HT1080 (cell line): Measurements from ENCODE around the gene PPP1R13B. TPM values are rescaled to one million over a fixed set of nuclear protein-coding genes. Genes with fewer than 3 reads are reported as not detected.
A peak's percentile ranks its signal among the peaks of the same experiment; 100 is the strongest.

Experiments
- DNase-seq: peaks from one replicate; pipeline ENCODE4 v3.0.0-alpha.2; 2015; ENCODE audit warnings: low read depth
- total RNA-seq: library from RNA; depleted of rRNA; stranded (reverse); fragments of >200 nt; shearing (Covaris generic); gene quantifications from 2 replicates; pipeline ENCODE4 v1.2.3, GENCODE V29; 2014

The PPP1R13B gene
- total RNA-seq, 1 experiment from 2014 or later, result 6.6 TPM

GRCh38 chr14:103732868-103733620, 114.3 kb downstream of the PPP1R13B start:
- DNase-seq, result no peak

GRCh38 chr14:103731916-103732867, 115.2 kb downstream of the PPP1R13B start:
- DNase-seq, result no peak

GRCh38 chr14:103731481-103731880, 115.9 kb downstream of the PPP1R13B start:
- DNase-seq, result no peak

GRCh38 chr14:103730490-103731035, 116.8 kb downstream of the PPP1R13B start:
- DNase-seq, result no peak

GRCh38 chr14:103729496-103730448, 117.6 kb downstream of the PPP1R13B start:
- no peak for DNase-seq

DNA sequence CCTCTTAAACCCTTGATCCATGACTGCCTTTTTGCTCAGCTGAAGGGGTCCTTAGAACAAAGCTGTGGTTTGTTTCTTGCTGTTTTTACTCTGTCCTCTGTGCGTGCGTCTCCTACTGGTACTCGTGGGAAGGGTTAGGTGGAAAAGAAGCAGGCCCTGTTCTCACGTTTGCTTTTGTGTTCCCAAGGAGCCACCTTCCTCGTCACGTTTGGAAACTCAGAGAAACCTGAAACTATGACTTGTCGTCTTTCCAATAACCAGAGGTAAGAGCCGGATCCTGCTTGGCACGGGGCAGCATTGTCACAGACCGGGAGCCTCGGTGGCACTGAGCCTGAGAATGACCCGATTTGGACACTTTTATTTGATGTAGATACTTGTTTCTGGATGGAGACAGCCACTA, 118.7 kb downstream of the PPP1R13B start:
- no peak for DNase-seq

GRCh38 chr14:103728141-103728540, 119.2 kb downstream of the PPP1R13B start:
- no peak for DNase-seq

DNA sequence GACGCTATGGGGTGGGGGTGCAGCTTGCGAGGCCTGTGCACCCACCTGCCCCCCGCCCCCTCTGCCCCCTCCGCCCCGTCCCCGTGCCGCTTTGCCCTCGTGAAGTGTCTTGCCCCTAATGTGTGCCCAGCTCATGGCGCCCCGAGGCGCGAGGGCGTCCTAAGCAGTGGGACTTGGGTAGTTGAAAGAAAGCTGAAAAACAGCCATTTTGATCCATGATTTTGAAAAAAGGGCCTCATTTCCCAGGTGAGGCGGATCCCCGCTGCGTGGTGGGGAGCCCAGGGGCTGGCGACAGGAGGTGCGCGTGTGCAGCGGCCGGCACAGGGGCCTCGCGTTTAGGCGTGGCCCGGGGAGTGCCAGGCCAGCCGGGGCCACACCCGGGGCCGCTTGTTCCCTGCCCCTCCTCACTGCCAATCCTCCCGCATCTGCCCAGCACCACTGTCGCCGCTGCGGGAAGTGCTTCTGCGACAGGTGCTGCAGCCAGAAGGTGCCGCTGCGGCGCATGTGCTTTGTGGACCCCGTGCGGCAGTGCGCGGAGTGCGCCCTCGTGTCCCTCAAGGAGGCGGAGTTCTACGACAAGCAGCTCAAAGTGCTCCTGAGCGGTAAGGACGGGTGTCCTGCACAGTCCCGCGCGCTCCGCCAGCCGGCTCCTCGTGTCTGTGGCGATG, 119.9 kb downstream of the PPP1R13B start:
- no peak for DNase-seq

- no peak for DNase-seq
Observed at GRCh38 chr14:103726474-103726873, 120.9 kb downstream of the PPP1R13B start.

DNA sequence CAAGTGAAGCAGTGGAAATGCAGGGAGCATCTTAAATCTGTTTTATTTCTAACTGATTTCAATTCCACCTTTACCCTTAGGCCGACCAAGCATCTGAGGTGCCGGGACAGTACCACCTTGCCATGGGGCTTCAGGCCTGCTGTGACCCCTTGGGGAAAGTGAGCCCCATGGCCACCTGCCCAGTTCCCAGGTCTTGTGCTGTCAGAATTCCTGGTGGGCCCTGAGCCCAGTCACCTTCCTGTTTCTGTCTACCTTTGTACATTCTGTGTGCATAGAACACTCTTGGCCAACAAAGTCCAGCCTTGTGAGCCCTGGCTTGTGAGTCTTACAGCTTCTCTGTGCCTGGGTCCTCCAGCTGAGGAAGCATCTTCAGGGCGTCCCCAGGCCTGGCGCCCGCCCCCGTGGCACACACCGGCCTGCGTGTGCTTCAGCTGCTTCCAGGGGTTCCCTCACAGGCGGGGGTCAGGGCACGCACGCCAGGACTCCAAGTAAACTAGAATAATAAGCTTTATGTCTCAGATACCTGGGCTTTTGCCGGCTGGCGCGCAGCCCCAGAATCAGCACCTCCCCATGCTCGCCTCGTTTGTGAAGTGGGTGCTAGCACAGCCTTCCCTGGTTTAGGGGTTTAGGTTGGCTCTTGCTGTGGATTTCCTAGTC, 121.5 kb downstream of the PPP1R13B start:
- no peak for DNase-seq

- no peak for DNase-seq
Observed at GRCh38 chr14:103725001-103725682, 122.2 kb downstream of the PPP1R13B start.

GRCh38 chr14:103724116-103724515, 123.3 kb downstream of the PPP1R13B start:
- DNase-seq, result no peak

- no peak for DNase-seq
Observed at GRCh38 chr14:103723748-103724081, 123.7 kb downstream of the PPP1R13B start.

DNA sequence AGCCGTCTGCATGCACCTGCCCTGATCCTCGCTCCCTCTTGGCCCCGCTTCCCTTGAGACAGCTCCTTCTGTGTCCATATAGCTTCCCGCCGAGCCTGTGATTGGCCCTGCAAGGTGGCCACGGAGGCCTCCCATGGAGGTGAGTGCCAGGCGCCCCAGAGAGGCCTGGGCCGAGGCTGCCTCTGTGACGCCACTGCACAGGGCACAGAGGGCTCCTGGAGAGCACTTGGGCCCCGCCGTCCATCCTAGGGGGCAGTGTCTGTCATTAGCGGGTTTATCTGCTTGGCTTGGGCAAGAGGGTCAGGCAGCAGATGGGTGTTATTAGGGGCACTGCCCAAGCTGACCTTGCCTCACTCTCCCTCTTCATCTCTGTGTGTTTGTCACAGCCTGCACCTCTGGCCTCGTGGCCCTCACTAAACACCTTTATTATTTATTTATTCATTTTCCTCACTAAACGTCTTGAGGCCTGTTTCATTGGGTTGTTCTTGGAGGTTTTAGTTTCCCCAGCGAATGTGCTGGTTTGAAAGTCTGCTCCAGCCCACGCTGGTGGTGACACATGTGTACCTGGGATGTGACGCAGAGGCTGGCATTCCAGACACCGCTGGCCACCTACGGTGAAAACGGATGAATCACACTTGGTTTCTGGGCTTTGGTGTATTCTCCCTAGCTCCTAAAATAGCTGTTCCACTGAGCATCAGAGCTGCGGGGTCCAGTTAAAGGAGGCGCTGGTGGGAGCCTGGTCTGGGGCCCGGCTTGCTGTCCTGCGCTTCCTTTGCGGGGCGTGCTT, 125.8 kb downstream of the PPP1R13B start:
- DNase-seq, result peak; percentile 83

GRCh38 chr14:103719751-103720150, 127.6 kb downstream of the PPP1R13B start:
- no peak for DNase-seq

DNA sequence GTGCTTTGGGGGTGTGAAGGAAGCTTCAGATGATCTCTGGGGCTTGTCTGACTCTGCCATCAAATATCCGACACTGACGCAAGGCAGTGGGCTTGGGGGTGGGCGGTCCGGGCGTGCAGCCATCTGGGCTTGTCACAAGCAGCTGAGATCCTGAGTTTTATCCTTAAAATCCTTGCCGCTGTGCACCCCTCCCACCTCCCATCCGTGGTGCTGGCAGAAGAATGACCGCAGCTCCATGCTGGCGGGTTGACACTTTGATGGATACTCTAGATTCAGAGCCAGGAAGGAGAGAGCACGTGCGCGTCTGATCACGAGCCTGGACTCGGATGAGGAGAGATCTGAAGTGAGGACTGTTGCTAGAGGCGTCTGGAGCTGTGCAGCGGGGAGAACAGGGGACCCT, 128.8 kb downstream of the PPP1R13B start:
- DNase-seq, result no peak

DNA sequence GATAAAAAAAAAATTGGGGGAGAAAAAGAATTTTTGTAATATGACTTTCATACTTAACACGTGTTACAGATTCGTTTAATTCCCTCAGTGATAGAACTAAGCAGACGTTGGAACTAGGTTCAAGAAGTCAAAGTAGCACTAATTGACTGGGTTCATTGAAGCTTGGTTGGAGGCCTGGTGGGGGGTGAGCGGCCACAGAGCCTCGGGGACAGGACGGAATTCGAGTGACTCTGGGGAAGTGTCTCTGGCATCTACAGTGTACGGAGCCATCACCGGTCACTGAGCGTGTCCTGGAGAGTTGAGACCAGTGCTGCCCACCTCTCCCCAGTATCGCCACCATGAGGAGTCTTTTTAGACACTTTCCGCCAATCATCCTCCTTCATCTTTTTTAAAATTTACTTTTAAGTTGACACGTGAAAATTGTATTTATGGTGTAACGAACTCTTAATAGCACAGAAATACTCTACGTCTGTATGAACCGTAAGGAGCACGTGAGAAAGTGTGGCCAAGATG, 130.4 kb downstream of the PPP1R13B start:
- no peak for DNase-seq

DNA sequence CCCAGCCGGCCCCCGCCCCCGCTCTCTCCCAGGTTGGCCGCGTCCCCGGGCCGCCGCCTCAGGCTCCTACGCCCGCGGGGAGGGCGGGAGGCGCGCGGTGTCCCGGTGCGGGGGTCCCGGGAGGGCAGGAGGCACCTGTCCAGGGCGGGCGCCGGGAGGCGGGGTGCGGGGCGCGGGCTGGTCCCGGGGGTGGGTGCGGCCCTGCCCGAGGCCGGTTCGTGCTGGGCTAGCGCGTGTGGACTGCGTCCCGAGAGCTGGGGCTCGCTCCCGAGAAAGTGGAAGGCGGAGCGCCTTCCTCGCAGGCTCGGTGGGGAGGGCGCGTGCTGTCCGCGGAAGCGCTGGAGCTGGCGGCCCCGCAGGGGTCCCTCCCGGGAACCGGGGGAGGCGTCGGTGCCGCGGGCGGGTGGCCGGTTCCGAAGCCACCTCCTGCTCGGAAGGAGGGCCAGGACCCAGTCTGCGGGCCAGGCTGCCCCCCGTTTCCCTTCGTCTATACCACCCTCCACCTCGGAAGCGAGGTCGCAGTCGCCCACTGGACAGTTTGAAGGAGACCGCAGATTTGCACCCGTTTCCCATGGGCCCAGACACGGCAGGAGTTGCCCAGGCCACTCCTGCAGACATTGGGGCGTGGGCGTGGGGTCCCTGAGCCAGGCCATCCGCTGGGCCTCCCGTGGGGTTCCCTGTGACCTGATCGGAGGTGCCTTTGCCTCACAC, 131.1 kb downstream of the PPP1R13B start:
- no peak for DNase-seq
